Activated effector memory CD4-positive, alpha-beta T cell treated with Interleukin-2 at 50 U/mL for 16 hours (primary cell): ENCODE results near the gene PDZD7.
"Not testable (repeated sequence)": the region's sequence is repeated elsewhere in the genome, so short reads cannot be mapped to it uniquely, and the experiment has no call there.

Experiments used
- DNase-seq: peaks from one replicate; pipeline ENCODE4 v3.0.0-alpha.2; 2020

The PDZD7 gene

GRCh38 chr10:101038484-101038883 lies 7.6 kb upstream of the PDZD7 start:
- DNase-seq, result no peak

GRCh38 chr10:101036726-101037125 lies 5.8 kb upstream of the PDZD7 start:
- DNase-seq, result no peak

DNA sequence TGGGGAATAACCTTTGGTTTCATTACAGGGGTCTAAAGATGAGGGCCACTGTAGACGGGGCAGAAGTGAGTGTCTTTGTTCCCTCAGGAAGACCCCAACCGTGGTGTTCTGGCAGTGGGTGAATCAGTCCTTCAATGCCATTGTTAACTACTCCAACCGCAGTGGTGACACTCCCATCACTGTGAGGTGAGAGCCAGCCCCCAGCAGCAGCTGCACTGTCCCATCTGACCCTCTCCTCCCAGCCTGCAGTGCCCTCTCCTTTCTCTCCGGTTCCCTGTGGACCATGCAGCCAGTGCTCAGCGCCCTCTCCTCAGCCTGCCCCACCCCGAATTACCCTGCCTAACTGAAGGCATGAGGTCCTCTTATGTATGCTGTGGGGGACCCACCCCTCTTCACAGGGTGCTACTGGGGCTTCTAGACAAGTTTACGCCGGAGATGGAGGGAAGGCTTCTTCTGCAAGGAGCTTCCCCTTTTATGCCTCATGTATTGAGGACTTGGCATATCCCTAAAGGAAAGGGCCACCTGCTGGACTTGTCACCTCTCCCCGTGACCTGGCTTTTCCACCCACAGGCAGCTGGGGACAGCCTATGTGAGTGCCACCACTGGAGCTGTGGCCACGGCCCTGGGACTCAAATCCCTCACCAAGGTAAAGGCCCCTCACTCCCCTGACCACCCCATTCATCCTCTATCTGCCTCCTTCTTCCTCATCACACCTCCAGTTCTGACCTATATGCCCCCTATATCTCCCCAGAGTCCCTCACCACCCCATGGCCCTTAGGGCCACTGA lies 5.2 kb upstream of the PDZD7 start:
- DNase-seq, result no peak

GRCh38 chr10:101035314-101035713 lies 4.4 kb upstream of the PDZD7 start:
- DNase-seq, result no peak

DNA sequence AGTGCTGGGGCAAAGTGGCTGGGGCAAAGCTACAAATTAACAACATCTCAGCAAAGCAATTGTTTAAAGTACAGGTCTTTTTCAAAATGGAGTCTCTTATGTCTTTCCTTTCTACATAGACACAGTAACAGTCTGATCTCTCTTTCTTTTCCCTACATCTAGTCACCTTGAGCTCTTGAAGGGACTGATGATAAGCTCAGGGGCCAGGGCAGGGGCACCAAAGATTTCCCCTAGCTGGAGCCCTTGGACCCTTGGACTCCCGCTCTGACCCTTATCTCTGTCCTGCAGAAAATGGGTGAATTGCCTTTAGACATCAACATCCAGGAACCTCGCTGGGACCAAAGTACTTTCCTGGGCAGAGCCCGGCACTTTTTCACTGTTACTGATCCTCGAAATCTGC lies 3.5 kb upstream of the PDZD7 start:
- not testable (repeated sequence) for DNase-seq

DNA sequence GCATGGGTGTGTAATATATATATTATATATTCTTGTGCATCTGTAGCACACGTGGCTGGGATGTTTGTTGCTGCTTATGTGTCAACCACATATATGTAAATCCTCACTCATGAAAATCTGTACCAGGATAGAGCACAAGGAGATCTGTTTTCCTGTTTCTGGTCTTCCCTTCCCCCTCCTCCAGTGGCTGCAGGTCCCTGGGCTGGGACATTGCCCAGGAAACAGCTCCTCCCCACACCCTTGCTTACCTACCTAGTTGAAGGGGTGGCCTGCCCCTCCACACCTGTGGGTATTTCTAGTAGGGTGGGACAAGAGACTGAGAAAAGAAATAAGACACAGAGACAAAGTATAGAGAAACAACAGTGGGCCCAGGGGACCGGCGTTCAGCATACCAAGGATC lies 2.3 kb upstream of the PDZD7 start:
- DNase-seq, result no peak

GRCh38 chr10:101032637-101033224 lies 1.8 kb upstream of the PDZD7 start:
- peak; percentile 40 for DNase-seq

DNA sequence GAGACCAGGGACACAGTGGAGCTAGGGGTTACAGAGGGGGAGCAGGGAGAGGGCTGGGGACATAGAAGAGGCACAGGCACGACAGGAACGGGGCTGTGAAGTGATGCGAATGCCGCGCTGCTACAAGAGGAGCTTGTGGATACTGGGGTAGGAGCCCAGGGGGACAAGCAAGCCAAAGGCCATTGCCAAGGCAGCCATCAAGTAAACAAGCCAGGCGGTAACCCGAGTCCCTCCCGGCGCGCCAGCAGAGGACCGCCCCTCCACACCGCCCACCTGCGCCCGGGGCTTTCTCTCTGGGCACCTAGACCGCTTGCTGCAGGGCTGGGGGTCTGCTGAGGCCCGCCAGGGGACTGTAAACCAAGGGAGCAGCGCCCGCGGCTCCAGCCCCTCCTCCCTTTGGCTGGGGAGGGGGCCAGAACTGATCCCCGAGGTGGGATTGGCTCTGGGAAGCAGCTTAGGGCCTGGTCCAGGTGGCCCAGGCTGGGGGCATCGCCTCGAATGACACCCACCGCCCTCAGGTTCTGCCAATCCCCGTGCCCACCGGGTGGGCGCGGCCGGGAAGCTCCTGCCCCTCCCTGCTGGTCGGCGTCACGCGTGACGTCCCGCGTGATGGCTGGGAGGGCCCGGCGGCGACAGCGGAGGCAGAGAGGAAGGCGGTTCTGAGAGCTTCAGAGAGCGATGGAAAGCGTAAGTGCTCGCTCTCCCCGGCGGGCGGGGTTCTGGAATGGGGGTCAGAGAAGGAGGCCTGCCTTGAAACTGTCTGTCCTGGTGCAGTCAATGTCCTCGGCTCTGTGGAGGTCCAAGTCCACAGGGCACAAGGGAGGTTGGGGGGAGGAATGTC lies 1.1 kb upstream of the PDZD7 start:
- DNase-seq, result peak; percentile 70

GRCh38 chr10:101030496-101031127 lies 317 bp downstream of the PDZD7 start:
- DNase-seq, result no peak

- DNase-seq, result no peak
These were observed 1.2 kb downstream of the PDZD7 start for GRCh38 chr10:101029520-101030295.

DNA sequence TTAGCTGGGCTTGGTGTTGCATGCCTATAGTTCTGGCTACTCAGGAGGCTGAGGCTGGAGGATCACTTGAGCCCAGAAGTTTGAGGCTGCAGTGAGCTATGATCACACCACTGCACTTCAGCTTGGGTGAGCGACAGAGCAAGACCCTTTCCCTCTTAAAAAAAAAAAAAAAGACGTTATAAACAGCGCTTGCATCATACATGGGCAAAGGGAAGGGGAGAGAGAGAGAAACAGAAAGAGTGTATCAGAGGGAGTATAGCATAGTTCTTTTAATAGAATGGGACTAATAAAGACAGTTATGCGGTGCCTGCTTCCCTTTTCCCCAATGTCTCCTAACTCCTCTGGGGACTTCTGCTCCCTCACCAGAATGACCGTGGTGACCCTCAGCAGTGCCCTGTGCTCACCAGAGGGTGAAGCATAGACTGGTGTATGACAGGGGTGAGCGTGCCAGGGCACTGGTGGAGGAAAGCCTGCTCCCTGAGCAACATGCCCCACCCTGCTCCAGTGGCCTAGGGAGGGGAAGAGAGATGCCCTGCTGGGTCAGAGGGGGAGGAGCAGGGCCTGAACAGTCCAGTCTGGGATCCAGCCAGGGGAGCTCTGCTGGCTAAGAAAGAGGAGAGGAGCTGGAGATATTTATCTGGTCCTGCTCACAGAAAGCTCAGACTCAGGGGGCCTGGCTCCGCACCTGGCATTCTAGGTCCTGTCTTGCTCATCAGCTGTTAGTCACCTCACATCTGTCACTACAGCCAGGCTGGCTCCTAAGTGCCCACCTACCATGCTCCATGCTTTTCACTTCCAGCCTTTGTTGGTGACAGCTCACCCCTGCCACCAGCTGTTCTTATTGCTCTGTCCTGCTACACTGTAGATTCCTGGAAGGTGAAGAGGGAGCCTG lies 2.2 kb downstream of the PDZD7 start:
- no peak for DNase-seq

DNA sequence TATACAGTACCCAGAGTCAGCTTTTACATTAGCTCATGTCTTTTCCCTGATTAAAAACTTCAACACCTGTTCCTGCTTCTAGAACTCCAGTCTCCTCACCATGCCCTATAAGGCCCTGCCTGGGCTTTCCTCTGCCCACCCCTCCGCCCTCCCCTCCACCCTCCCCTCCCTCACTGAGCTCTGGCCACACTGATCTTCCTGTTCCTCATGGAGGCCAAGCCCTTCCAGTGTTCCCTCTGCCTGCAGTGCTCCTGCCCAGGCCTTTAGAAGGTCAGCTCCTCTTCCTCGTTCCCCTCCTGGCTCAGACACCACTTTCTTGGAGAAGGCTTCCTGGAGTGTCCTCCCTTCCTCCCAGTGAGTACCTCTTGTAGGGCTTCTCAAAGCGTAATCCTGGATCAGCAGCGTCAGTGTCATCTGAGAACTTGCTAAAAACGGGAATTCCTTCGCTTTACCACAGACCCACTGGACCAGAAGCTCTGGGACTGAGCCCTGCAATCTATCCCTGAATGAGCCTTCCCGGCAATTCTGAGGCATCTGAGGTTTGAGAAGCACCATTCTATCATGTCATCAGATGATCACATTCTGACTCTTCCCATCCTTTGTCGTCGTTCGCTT lies 3.7 kb downstream of the PDZD7 start:
- DNase-seq, result no peak

DNA sequence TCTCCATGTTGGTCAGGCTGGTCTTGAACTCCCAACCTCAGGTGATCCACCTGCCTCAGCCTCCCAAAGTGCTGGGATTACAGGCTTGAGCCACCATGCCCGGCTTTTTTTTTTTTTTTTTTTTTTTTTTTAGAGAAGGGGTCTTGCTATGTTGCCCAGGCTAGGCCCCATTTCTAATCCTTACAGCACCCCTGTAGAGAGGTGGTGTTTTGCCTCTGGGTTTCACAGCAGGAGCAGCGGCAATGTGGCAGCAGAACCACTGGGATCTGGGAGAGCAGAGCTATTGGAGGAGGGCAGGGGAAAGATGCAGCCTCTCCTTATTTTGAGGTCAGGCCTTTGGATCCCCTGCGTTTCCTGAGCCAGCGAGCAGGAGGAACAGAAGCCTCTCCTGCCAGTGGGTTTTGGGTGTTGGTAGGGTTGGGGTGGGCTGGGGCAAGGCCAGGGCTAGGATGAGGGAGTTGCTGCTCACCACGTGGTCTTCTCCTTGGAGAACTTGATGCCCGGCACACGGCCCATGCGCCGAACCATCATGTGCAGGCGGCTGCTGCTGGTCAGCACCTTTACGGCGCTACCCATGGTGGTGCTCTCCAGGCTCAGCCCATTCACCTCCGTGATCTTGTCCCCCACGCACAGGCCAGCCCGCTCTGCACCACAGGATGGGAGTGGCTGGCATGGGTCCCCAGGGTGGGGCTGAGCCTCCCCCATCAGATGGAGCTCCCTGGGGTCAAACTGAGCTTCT lies 7.8 kb downstream of the PDZD7 start:
- DNase-seq, result no peak

DNA sequence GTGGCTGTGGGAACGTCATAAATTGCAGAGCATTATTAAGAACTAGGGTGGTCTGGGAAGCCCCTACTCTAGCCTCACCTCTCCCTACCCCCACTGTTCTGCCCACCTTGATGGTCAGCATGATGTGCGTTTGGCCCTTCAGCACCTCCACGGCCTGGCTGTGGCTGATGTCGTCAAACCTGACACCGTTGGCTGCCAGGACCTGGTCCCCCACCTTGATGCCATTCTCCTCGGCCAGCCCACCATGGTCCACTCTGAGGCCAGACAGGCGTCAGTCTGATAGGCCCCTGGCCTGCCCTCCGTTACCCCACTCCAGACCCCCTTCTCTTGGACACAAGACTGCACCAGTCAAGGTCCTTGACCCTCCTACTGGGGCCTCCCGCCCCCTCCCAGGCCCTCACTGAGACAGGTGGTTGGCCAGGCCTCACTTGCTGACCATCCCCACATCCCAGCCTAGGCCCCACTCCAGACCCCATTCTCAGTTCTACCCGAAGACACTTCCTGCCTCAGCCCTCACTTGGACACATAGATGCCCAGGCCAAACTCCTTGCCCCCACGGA lies 9.2 kb downstream of the PDZD7 start:
- no peak for DNase-seq

- no peak for DNase-seq
These were observed 9.7 kb downstream of the PDZD7 start for GRCh38 chr10:101021239-101021638.

GRCh38 chr10:101020427-101021075 lies 10.4 kb downstream of the PDZD7 start:
- DNase-seq, result no peak

DNA sequence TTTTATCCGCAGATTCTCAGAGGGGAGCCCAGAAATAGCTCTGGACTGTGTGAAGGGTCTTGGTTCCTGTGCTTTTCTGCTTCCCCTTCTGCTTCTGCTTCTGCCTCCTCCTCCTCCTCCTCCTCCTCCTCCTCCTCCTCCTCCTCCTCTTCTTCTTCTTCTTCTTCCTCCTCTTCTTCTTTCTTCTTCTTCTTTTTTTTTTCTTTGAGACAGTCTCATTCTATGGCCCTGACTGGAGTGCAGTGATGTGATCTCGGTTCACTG lies 11.6 kb downstream of the PDZD7 start:
- no peak for DNase-seq

GRCh38 chr10:101018600-101019439 lies 12.1 kb downstream of the PDZD7 start:
- peak; percentile 60 for DNase-seq

GRCh38 chr10:101018118-101018599 lies 12.8 kb downstream of the PDZD7 start:
- no peak for DNase-seq
